NB4 (cell line): ENCODE data around the gene EML4.

Experiments used
- MYC ChIP-seq: IDR thresholded peaks from 2 replicates; pipeline ENCODE4 v1.6.1; 2011; ENCODE audit warnings: low read depth, low read length
- TF ChIP-seq, protein P1 (sequence below): IDR thresholded peaks from one replicate; pipeline ENCODE4 v1.5.1; 2012; ENCODE audit warnings: low read depth, low read length
- TF ChIP-seq, protein P2 (sequence below): IDR thresholded peaks from 2 replicates; pipeline ENCODE4 v1.6.1; 2011; ENCODE audit warnings: low read depth, low read length

DNA sequence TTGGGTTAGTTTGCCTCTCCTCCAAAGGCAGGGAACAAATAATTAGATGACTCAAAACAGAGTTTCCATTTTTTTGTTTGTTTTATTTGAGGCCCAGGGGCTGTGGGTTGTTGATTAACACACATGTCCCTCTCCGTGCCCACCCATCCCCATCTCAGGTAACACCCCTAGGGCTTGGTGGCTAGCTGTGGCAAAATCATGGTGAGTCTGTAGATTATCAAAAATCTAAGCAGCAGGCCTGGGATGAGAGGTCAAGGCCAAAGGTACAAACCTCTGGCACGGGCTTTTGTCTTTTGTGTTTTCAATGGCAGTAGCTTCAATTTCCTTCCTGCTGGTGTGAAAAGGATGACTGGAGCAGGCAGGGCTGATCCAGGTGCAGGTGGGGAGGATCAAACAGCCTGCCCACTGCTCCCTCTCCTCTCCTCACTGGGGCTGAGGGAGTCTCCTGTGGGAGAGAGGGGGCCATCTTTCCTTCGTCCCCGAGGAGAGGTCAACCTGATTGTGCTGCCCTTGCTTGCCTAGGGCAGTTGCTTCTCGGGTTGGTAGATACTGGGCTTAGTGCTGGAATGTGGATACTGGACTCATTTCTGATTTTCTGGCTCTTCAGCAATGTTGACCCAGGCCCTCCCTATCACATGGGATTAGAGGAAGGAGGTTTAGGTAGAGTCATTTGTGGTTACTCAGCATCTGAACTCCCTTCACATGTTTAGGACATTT lies 31.9 kb upstream of the EML4 start:
- TF ChIP-seq, protein P1, sequence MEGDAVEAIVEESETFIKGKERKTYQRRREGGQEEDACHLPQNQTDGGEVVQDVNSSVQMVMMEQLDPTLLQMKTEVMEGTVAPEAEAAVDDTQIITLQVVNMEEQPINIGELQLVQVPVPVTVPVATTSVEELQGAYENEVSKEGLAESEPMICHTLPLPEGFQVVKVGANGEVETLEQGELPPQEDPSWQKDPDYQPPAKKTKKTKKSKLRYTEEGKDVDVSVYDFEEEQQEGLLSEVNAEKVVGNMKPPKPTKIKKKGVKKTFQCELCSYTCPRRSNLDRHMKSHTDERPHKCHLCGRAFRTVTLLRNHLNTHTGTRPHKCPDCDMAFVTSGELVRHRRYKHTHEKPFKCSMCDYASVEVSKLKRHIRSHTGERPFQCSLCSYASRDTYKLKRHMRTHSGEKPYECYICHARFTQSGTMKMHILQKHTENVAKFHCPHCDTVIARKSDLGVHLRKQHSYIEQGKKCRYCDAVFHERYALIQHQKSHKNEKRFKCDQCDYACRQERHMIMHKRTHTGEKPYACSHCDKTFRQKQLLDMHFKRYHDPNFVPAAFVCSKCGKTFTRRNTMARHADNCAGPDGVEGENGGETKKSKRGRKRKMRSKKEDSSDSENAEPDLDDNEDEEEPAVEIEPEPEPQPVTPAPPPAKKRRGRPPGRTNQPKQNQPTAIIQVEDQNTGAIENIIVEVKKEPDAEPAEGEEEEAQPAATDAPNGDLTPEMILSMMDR = no peak
- TF ChIP-seq, protein P2, sequence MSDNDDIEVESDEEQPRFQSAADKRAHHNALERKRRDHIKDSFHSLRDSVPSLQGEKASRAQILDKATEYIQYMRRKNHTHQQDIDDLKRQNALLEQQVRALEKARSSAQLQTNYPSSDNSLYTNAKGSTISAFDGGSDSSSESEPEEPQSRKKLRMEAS = no peak
- no peak for TF ChIP-seq MYC
